ENCODE data around the gene PLEKHA3. TPM values are rescaled to one million over a fixed set of nuclear protein-coding genes. Genes with fewer than 3 reads are reported as not detected.

PLEKHA3 gene
- total and polyA plus RNA-seq, 10 of the 15 experiments (the other 5 are each of a cell fraction or from before 2014, with no cell fraction given), result 1.4 to 21.1 (median 7.4) TPM

DNA sequence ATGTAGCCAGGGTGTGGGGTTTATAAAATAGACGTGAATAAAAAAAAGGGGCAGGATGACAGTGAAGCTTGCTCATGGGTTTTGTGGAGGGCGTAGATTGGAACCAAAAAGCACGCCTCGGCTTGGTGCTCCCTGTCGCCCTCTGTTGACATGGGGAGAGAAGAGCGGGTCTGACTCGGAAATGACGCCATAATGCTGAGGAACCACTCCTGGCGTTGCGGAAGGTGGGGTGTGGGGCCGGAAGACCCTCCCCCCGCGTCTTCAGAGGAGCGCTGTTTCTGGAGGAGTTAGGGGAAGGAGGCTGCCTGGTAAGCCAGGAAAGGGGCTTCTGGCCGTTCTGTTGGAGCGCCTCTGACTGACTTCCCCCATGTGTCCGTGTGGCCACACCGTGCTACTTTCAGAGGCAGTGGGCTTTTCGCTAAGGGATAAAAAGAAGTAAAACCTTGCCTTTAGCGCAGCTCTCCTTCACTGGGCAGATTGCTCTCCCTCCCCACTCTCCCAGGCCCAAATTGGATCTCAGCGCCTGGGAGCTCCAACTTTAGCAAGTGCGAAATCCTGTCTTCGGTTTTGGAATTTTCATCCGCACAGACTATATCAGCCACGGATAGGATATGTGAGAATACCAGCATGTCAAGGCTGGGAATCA, 42.8 kb downstream of the PLEKHA3 start (continued):
- peak; percentile 69 for TF ChIP-seq CHD2 (IDR thresholded peaks at IDR 0.05; ENCODE audit: borderline replicate concordance, low read depth, low read length)
- TF ChIP-seq IKZF1 (conservative IDR thresholded peaks at IDR 0.05), result peak; percentile 41; the same call in 1 of the 2 replicates
- no peak for TF ChIP-seq CBX3 (IDR thresholded peaks at IDR 0.05; ENCODE audit: borderline replicate concordance, low read depth)
- TF ChIP-seq BMI1 (IDR thresholded peaks at IDR 0.05; ENCODE audit: borderline replicate concordance), result no peak
- TF ChIP-seq RAD51 (IDR thresholded peaks at IDR 0.05), result no peak
- TF ChIP-seq RUNX3 (IDR thresholded peaks at IDR 0.05; ENCODE audit: low read length), result peak; percentile 52
- no peak for TF ChIP-seq FOS (IDR thresholded peaks at IDR 0.05; ENCODE audit: borderline replicate concordance, extremely low read depth, insufficient read length)
- no peak; the same call in 1 of the 2 replicates for TF ChIP-seq MTA3 (IDR thresholded peaks at IDR 0.05; ENCODE audit: borderline replicate concordance, low read length)
- peak; percentile 97 for TF ChIP-seq ZBTB33 (IDR thresholded peaks at IDR 0.05)
- peak; percentile 81 for TF ChIP-seq POLR2AphosphoS2 (IDR thresholded peaks at IDR 0.05; ENCODE audit: low read depth, low read length)
- TF ChIP-seq EZH2 (IDR thresholded peaks at IDR 0.05; ENCODE audit: borderline replicate concordance, control insufficient read depth, low read depth, low read length), result no peak
- no peak for TF ChIP-seq HDAC6 (IDR thresholded peaks at IDR 0.05; ENCODE audit: unreplicated experiment)
- no peak for TF ChIP-seq JUNB (IDR thresholded peaks at IDR 0.05)
- no peak for TF ChIP-seq BCLAF1 (IDR thresholded peaks at IDR 0.05)
- TF ChIP-seq RB1 (IDR thresholded peaks at IDR 0.05; ENCODE audit: borderline replicate concordance), result no peak
- no peak for TF ChIP-seq ETV6 (conservative IDR thresholded peaks at IDR 0.05 in 1 of 2, IDR thresholded peaks at IDR 0.05 in 1 of 2; ENCODE audit: borderline replicate concordance in 1 of 2, low read depth in 1 of 2)
- TF ChIP-seq BACH1 (IDR thresholded peaks at IDR 0.05; ENCODE audit: borderline replicate concordance), result 0 out of 2 replicates have a peak, but pooled peaks have one; percentile 25
- no peak for TF ChIP-seq TARDBP (IDR thresholded peaks at IDR 0.05; ENCODE audit: borderline replicate concordance)
- no peak for TF ChIP-seq SREBF2 (IDR thresholded peaks at IDR 0.05; ENCODE audit: low read length)
- TF ChIP-seq CREB1 (IDR thresholded peaks at IDR 0.05; ENCODE audit: low read depth), result peak; percentile 97
- TF ChIP-seq CREM (IDR thresholded peaks at IDR 0.05; ENCODE audit: low read depth), result peak; percentile 97
- 0 out of 2 replicates have a peak, but pooled peaks have one; percentile 38 for TF ChIP-seq RCOR1 (conservative IDR thresholded peaks at IDR 0.05; ENCODE audit: low read depth, low read length)
- no peak for TF ChIP-seq NR2C1 (IDR thresholded peaks at IDR 0.05)
- TF ChIP-seq SIN3A (IDR thresholded peaks at IDR 0.05; ENCODE audit: low read depth, low read length), result no peak
- TF ChIP-seq GABPA (IDR thresholded peaks at IDR 0.05; ENCODE audit: low read depth), result peak; percentile 94
- no peak for TF ChIP-seq ATF3 (IDR thresholded peaks at IDR 0.05; ENCODE audit: borderline replicate concordance, extremely low read depth, low read depth, low read length)
- TF ChIP-seq MEF2B (IDR thresholded peaks at IDR 0.05; ENCODE audit: partially characterized antibody, poor library complexity, severe bottlenecking), result no peak

Data from GM12878 (cell line).